H1 (cell line): ENCODE data around the gene EPB41L5. TPM values are rescaled to one million over a fixed set of nuclear protein-coding genes. Genes with fewer than 3 reads are reported as not detected.

Source experiments
- CTCF ChIA-PET: fragments of 300-600 bp; sonication (Branson Sonifier 250); formaldehyde crosslinking; loops from one replicate; lab custom pipeline; 2021; ENCODE audit not compliant: partially characterized antibody; lab: Charles Lee
- POLR2A ChIA-PET: fragments of 300-600 bp; sonication (Branson Sonifier 250); formaldehyde crosslinking; loops from one replicate; lab custom pipeline; 2021; ENCODE audit warnings: inconsistent platforms; ENCODE audit not compliant: partially characterized antibody; lab: Charles Lee
- DNase-seq, 2 experiments: peaks; one replicate each; pipeline versions ENCODE4 v3.0.0 to v3.0.0-alpha.2; 2010 to 2022; ENCODE audit warnings: low spot score in 2 of 2, low read depth in 1 of 2, mixed read lengths in 1 of 2
- FAIRE-seq: peaks from 2 replicates; lab custom pipeline; 2011; peaks lifted over from hg19 to GRCh38; lab: Jason Lieb, UNC
- H2AFZ ChIP-seq: 2 replicates; pipeline ENCODE4 v1.8.1; 2012; ENCODE audit warnings: low read length, inconsistent platforms
- H2AK5ac ChIP-seq: 2 replicates; pipeline ENCODE4 v1.6.1; 2013; ENCODE audit warnings: low read depth, low read length
- H2BK120ac ChIP-seq: replicated peaks from 2 replicates; pipeline ENCODE3; 2013; ENCODE audit warnings: low read depth, low read length, inconsistent platforms
- H2BK12ac ChIP-seq: 2 replicates; pipeline ENCODE4 v1.6.1; 2013; ENCODE audit warnings: low read depth, low read length
- H2BK15ac ChIP-seq: 2 replicates; pipeline ENCODE4 v1.6.1; 2013; ENCODE audit warnings: low read length
- H2BK20ac ChIP-seq: 2 replicates; pipeline ENCODE4 v1.6.1; 2013; ENCODE audit warnings: low read length
- H2BK5ac ChIP-seq: 2 replicates; pipeline ENCODE4 v1.6.1; 2013; ENCODE audit warnings: low read depth, low read length
- H3K14ac ChIP-seq: 2 replicates; pipeline ENCODE4 v1.6.1; 2013; ENCODE audit warnings: inconsistent platforms; ENCODE audit not compliant: insufficient read length
- H3K18ac ChIP-seq: 2 replicates; pipeline ENCODE4 v1.6.1; 2013; ENCODE audit warnings: low read length; ENCODE audit errors: extremely low read depth
- H3K23ac ChIP-seq: 2 replicates; pipeline ENCODE4 v1.6.1; 2013; ENCODE audit warnings: inconsistent platforms; ENCODE audit not compliant: insufficient read length
- H3K23me2 ChIP-seq: 2 replicates; pipeline ENCODE4 v1.6.1; 2013; ENCODE audit warnings: low read depth, low read length
- H3K27ac ChIP-seq: 2 replicates; pipeline ENCODE4 v1.6.1; 2011; ENCODE audit warnings: low read depth, low read length, inconsistent platforms
- H3K27me3 ChIP-seq, 4 experiments: replicated peaks in 1 of 4; 1 replicate in 1 of 4; 2 replicates in 3 of 4; pipeline versions ENCODE4 v1.6.1 to v1.8.1; 2011 to 2013; ENCODE audit warnings: low read length in 3 of 4, mild to moderate bottlenecking in 3 of 4, inconsistent platforms in 2 of 4, mixed read lengths in 2 of 4, moderate library complexity in 1 of 4; ENCODE audit not compliant: control insufficient read depth in 3 of 4, insufficient read depth in 3 of 4; ENCODE audit errors: extremely low read depth in 1 of 4
- H3K36me3 ChIP-seq, 4 experiments: 2 replicates each; pipeline versions ENCODE4 v1.6.1 to v1.8.1; 2011 to 2013; ENCODE audit warnings: mild to moderate bottlenecking in 4 of 4, low read length in 3 of 4, moderate library complexity in 2 of 4, control low read depth in 1 of 4, inconsistent platforms in 1 of 4; ENCODE audit not compliant: insufficient read depth in 4 of 4, control insufficient read depth in 2 of 4
- H3K4ac ChIP-seq: replicated peaks from 2 replicates; pipeline ENCODE3; 2013; ENCODE audit warnings: low read length, low read depth, mixed read lengths, inconsistent platforms; ENCODE audit not compliant: insufficient read length
- H3K4me1 ChIP-seq, 4 experiments: replicated peaks in 1 of 4; 1 replicate in 1 of 4; 2 replicates in 3 of 4; pipeline versions ENCODE4 v1.6.1 to v1.8.1; 2011 to 2013; ENCODE audit warnings: low read length in 3 of 4, inconsistent platforms in 2 of 4, mixed read lengths in 1 of 4; ENCODE audit not compliant: insufficient read depth in 4 of 4, control insufficient read depth in 3 of 4
- H3K4me2 ChIP-seq, 2 experiments: 2 replicates each; pipeline versions ENCODE4 v1.6.1 to v1.8.1; 2011 to 2013; ENCODE audit warnings: low read depth in 2 of 2, low read length in 2 of 2, control low read depth in 1 of 2, inconsistent platforms in 1 of 2, mild to moderate bottlenecking in 1 of 2; ENCODE audit not compliant: insufficient read depth in 1 of 2
- H3K4me3 ChIP-seq, 4 experiments: fragments of 200-600, 300-600 bp in 1 of 4; sonication (generic), shearing (Covaris generic), sonication (Bioruptor Twin) in 1 of 4; 2 replicates each; pipeline versions ENCODE4 v1.5.1 to v1.8.1; 2011 to 2016; ENCODE audit warnings: low read length in 4 of 4, low read depth in 3 of 4, control low read depth in 2 of 4, inconsistent platforms in 2 of 4, mild to moderate bottlenecking in 2 of 4, mixed read lengths in 1 of 4, moderate library complexity in 1 of 4; ENCODE audit not compliant: insufficient read depth in 2 of 4; ENCODE audit errors: extremely low read depth in 1 of 4
- H3K56ac ChIP-seq: replicated peaks from 2 replicates; pipeline ENCODE3; 2013; ENCODE audit warnings: low read depth, mild to moderate bottlenecking, mixed read lengths, low read length, inconsistent platforms; ENCODE audit not compliant: insufficient read length
- H3K79me1 ChIP-seq: 2 replicates; pipeline ENCODE4 v1.6.1; 2013; ENCODE audit warnings: low read depth, low read length, control low read depth
- H3K79me2 ChIP-seq, 2 experiments: 2 replicates each; pipeline versions ENCODE4 v1.6.1 to v1.8.1; 2012 to 2013; ENCODE audit warnings: low read length in 2 of 2, mild to moderate bottlenecking in 2 of 2, inconsistent platforms in 1 of 2; ENCODE audit not compliant: insufficient read depth in 2 of 2, control insufficient read depth in 1 of 2
- H3K9ac ChIP-seq, 4 experiments: replicated peaks in 1 of 4; 1 replicate in 1 of 4; 2 replicates in 3 of 4; pipeline versions ENCODE4 v1.6.1 to v1.8.1; 2011 to 2013; ENCODE audit warnings: low read depth in 3 of 4, low read length in 3 of 4, control low read depth in 2 of 4, mild to moderate bottlenecking in 2 of 4, moderate library complexity in 2 of 4, inconsistent platforms in 1 of 4; ENCODE audit errors: extremely low read depth in 1 of 4
- H3K9me3 ChIP-seq, 2 experiments: 2 replicates each; pipeline versions ENCODE4 v1.6.1 to v1.8.1; 2012 to 2013; ENCODE audit warnings: mild to moderate bottlenecking in 2 of 2, moderate library complexity in 2 of 2, control low read depth in 1 of 2, inconsistent platforms in 1 of 2, low read depth in 1 of 2, low read length in 1 of 2, mixed read lengths in 1 of 2; ENCODE audit not compliant: insufficient read depth in 2 of 2
- H4K20me1 ChIP-seq, 2 experiments: replicated peaks in 1 of 2; 2 replicates each; pipeline versions ENCODE3 to v1.8.1; 2011 to 2013; ENCODE audit warnings: inconsistent platforms in 2 of 2, low read length in 2 of 2, mild to moderate bottlenecking in 1 of 2; ENCODE audit not compliant: insufficient read depth in 2 of 2, control insufficient read depth in 1 of 2
- H4K5ac ChIP-seq: 2 replicates; pipeline ENCODE4 v1.6.1; 2013; ENCODE audit warnings: low read length, low read depth, mixed read lengths, inconsistent platforms; ENCODE audit not compliant: insufficient read length
- H4K8ac ChIP-seq: 2 replicates; pipeline ENCODE4 v1.8.0; 2013; ENCODE audit warnings: mild to moderate bottlenecking, moderate library complexity, low read length, inconsistent platforms; ENCODE audit not compliant: insufficient read depth; ENCODE audit errors: extremely low read depth
- H4K91ac ChIP-seq: replicated peaks from 2 replicates; pipeline ENCODE3; 2013; ENCODE audit warnings: low read length, mixed read lengths, inconsistent platforms; ENCODE audit not compliant: insufficient read length
- ATF2 ChIP-seq: IDR thresholded peaks from 2 replicates; pipeline ENCODE4 v1.6.1; 2012; ENCODE audit warnings: low read length, inconsistent platforms
- EGR1 ChIP-seq: IDR thresholded peaks from 2 replicates; pipeline ENCODE4 v1.6.1; 2011; ENCODE audit warnings: low read depth, low read length, borderline replicate concordance
- FOSL1 ChIP-seq: IDR thresholded peaks from 2 replicates; pipeline ENCODE4 v1.6.1; 2011; ENCODE audit warnings: mild to moderate bottlenecking, low read depth, low read length, moderate library complexity; ENCODE audit not compliant: insufficient read depth
- GABPA ChIP-seq: IDR thresholded peaks from 2 replicates; pipeline ENCODE4 v1.6.1; 2011; ENCODE audit warnings: mild to moderate bottlenecking, low read length, moderate library complexity, borderline replicate concordance; ENCODE audit not compliant: insufficient read depth
- KDM4A ChIP-seq: IDR thresholded peaks from one replicate; pipeline ENCODE4 v1.7.1; 2012; ENCODE audit warnings: low read depth, mild to moderate bottlenecking, moderate library complexity, low read length, inconsistent platforms; ENCODE audit not compliant: severe bottlenecking
- MAFK ChIP-seq: IDR thresholded peaks from 2 replicates; pipeline ENCODE4 v1.6.1; 2012; ENCODE audit warnings: low read depth, mild to moderate bottlenecking, improper control_type of control experiment, low read length
- RAD21 ChIP-seq, 2 experiments: IDR thresholded peaks in 1 of 2; conservative IDR thresholded peaks in 1 of 2; 2 replicates each; pipeline ENCODE4 v1.6.1; 2011; ENCODE audit warnings: low read depth in 2 of 2, low read length in 2 of 2, improper control_type of control experiment in 1 of 2, inconsistent platforms in 1 of 2, mild to moderate bottlenecking in 1 of 2, moderate library complexity in 1 of 2
- SP4 ChIP-seq: IDR thresholded peaks from 2 replicates; pipeline ENCODE4 v1.6.1; 2012; ENCODE audit warnings: low read length, inconsistent platforms
- WGBS, 2 experiments: shearing (Covaris generic) in 1 of 2; methylation state at CpG; one replicate each; pipeline versions ENCODE4 v1.1.6 to v1.1.7; 2013 to 2015; ENCODE audit warnings: low lambda C conversion rate in 2 of 2, mixed read lengths in 2 of 2, inconsistent platforms in 1 of 2, low coverage in 1 of 2, missing lambda C conversion rate in 1 of 2; ENCODE audit not compliant: insufficient replicate concordance in 2 of 2, insufficient coverage in 1 of 2, insufficient read length in 1 of 2; ENCODE audit errors: extremely low coverage in 1 of 2, missing lambda C conversion rate in 1 of 2; 5-methylcytosine and 5-hydroxymethylcytosine counted together
- polyA plus RNA-seq, 7 experiments: library from polyadenylated mRNA; depleted of rRNA in 3 of 7; stranded (reverse) in 5 of 7; unstranded in 2 of 7; fragments of >200 nt in 5 of 7; fragments of 200-250 nt in 2 of 7; gene quantifications; 1 replicate in 5 of 7; 2 replicates in 1 of 7; 4 replicates in 1 of 7; pipeline versions ENCODE4 v1.2.1 to v1.2.3, GENCODE V29; 2011 to 2013; ENCODE audit warnings: missing spikeins in 2 of 7, mixed read lengths in 2 of 7
- total RNA-seq: library from RNA; stranded (reverse); fragmentation: NEBNext Ultra II Directional; extraction: Animal tissue kit (Norgen Biotek cat#: 25700); gene quantifications from 2 replicates; pipeline ENCODE4 v1.2.1, GENCODE V29; 2021

Gene EPB41L5
- total and polyA plus RNA-seq, 2 of the 8 experiments (the other 6 are each of a cell fraction or from before 2014, with no cell fraction given) = 13.5 to 32.3 TPM

DNA sequence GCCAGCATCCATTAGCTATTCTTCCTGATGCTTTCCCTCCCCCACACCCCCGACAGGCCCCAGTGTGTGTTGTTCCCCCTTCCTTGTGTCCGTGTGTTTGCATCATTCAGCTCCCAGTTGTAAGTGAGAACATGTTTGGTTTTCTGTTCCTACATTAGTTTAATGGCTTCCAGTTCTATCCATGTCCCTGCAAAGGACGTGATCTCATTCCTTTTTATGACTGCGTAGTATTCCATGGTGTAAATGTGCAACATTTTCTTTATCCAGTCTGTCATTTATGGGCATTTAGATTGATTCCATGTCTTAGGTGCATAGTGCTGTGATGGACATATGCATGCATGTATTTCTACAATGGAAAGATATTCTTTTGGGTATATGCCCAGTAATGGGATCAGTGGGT, 105.6 kb downstream of the EPB41L5 start:
- H4K8ac ChIP-seq = no peak overlapping the region
- H3K4ac ChIP-seq = no peak overlapping the region
- no peak overlapping the region for H2BK5ac ChIP-seq
- CTCF ChIA-PET = interaction anchor here (1.7 kb wide), 1 partner anchor 56 kb away, joined by 6 read pairs; no protein-coding TSS in a partner anchor
- no peak overlapping the region for H2BK12ac ChIP-seq
- H3K4me2 ChIP-seq = no peak overlapping the region
- H4K91ac ChIP-seq = no peak overlapping the region
- H3K23ac ChIP-seq = no peak overlapping the region
- H2BK120ac ChIP-seq = no peak overlapping the region
- 95% methylated on average over 4 of the region's 4 CpGs; no CpG with 5 or more reads in 1 of the 2 experiments for WGBS, 2 experiments
- TF ChIP-seq KDM4A = no peak
- TF ChIP-seq FOSL1 = no peak
- no peak for TF ChIP-seq SP4
- TF ChIP-seq EGR1 = no peak
- TF ChIP-seq MAFK = no peak
- no peak for TF ChIP-seq GABPA
- TF ChIP-seq RAD21 (IDR thresholded peaks at IDR 0.05 in 1 of 2, conservative IDR thresholded peaks at IDR 0.05 in 1 of 2; ENCODE audit: low read depth in 2 of 2, low read length in 2 of 2) = no peak
- TF ChIP-seq ATF2 = no peak
- TF ChIP-seq, all 59 proteins: peak for 0
- FAIRE-seq (no peak), DNase-seq (no peak)
- Histone ChIP-seq H4K5ac (no peak overlapping the region), H3K9ac (no peak overlapping the region), H2AFZ (no peak overlapping the region), H3K27me3 (peaks cover 0 to 1% (median 0%) of the 10 kb centered on the region in 4 experiments; a peak in 1 of 7 replicates), H3K79me2 (no peaks in the 10 kb centered on the region), H2BK20ac (no peak overlapping the region), H3K79me1 (no peaks in the 10 kb centered on the region), H3K4me1 (no peaks in the 10 kb centered on the region), H3K4me3 (no peak overlapping the region), H3K18ac (no peak overlapping the region), H3K27ac (no peak overlapping the region), H3K14ac (no peak overlapping the region), H2BK15ac (no peak overlapping the region), H3K36me3 (peaks cover 0 to 7% (median 0%) of the 10 kb centered on the region in 4 experiments; a peak in 2 of 8 replicates), H3K56ac (no peak overlapping the region), H4K20me1 (no peaks in the 10 kb centered on the region), H3K9me3 (0 out of 4 replicates have a peak, but pooled peaks cover 0 to 4% of the 10 kb centered on the region in 2 experiments), H2AK5ac (no peak overlapping the region), H3K23me2 (no peaks in the 10 kb centered on the region)
- POLR2A ChIA-PET = no interaction called here
